IMR-90 (cell line): Measurements from ENCODE around the gene XCR1.

ENCODE experiments used
- BHLHE40 ChIP-seq: fragments of 150-350 bp; IDR thresholded peaks from 2 replicates; pipeline ENCODE4 v1.6.1; 2016; ENCODE audit warnings: mild to moderate bottlenecking, low read depth, low read length
- CEBPB ChIP-seq: IDR thresholded peaks from 2 replicates; pipeline ENCODE4 v1.6.1; 2012; ENCODE audit warnings: low read depth, low read length, improper control_type of control experiment
- CHD1 ChIP-seq: IDR thresholded peaks from 2 replicates; pipeline ENCODE4 v1.6.1; 2012; ENCODE audit warnings: low read depth, low read length, improper control_type of control experiment
- CTCF ChIP-seq: conservative IDR thresholded peaks from 2 replicates; pipeline ENCODE4 v1.5.1; 2012; ENCODE audit warnings: mild to moderate bottlenecking, low read depth, low read length, improper control_type of control experiment
- FOS ChIP-seq: fragments of 150-350 bp; IDR thresholded peaks from 2 replicates; pipeline ENCODE4 v1.6.1; 2016; ENCODE audit warnings: low read depth, low read length
- MAFK ChIP-seq: IDR thresholded peaks from 2 replicates; pipeline ENCODE4 v1.6.1; 2012; ENCODE audit warnings: low read depth, low read length, improper control_type of control experiment
- MAZ ChIP-seq: IDR thresholded peaks from 2 replicates; pipeline ENCODE4 v1.6.1; 2012; ENCODE audit warnings: low read depth, mild to moderate bottlenecking, low read length, improper control_type of control experiment, moderate library complexity, borderline replicate concordance
- MXI1 ChIP-seq: IDR thresholded peaks from 2 replicates; pipeline ENCODE4 v1.6.1; 2012; ENCODE audit warnings: low read depth, mild to moderate bottlenecking, low read length, moderate library complexity, borderline replicate concordance
- NFE2L2 ChIP-seq: fragments of 150-350 bp; IDR thresholded peaks from 2 replicates; pipeline ENCODE4 v1.6.1; 2016; ENCODE audit warnings: low read depth, mild to moderate bottlenecking, low read length
- POLR2A ChIP-seq: IDR thresholded peaks from 2 replicates; pipeline ENCODE4 v1.6.1; 2012; ENCODE audit warnings: mild to moderate bottlenecking, low read depth, low read length
- RAD21 ChIP-seq: IDR thresholded peaks from 2 replicates; pipeline ENCODE4 v1.6.1; 2012; ENCODE audit warnings: low read length, improper control_type of control experiment
- RCOR1 ChIP-seq: IDR thresholded peaks from 2 replicates; pipeline ENCODE4 v1.6.1; 2012; ENCODE audit warnings: mild to moderate bottlenecking, low read length, improper control_type of control experiment; ENCODE audit not compliant: insufficient replicate concordance
- SMC3 ChIP-seq: fragments of 150-350 bp; IDR thresholded peaks from 2 replicates; pipeline ENCODE4 v1.6.1; 2016; ENCODE audit warnings: low read depth, mild to moderate bottlenecking, antibody characterized with exemption, low read length, moderate library complexity
- USF2 ChIP-seq: fragments of 150-350 bp; IDR thresholded peaks from 2 replicates; pipeline ENCODE4 v1.6.1; 2017; ENCODE audit warnings: mild to moderate bottlenecking, antibody characterized with exemption, low read length, low read depth

GRCh38 chr3:46019707-46020106 is 7.6 kb downstream of the XCR1 start:
- TF ChIP-seq SMC3, result no peak
- no peak for TF ChIP-seq USF2
- no peak for TF ChIP-seq CTCF
- TF ChIP-seq FOS, result no peak
- no peak for TF ChIP-seq MAZ
- no peak for TF ChIP-seq POLR2A
- no peak for TF ChIP-seq RCOR1
- TF ChIP-seq CEBPB, result no peak
- no peak for TF ChIP-seq BHLHE40
- TF ChIP-seq RAD21, result no peak
- no peak for TF ChIP-seq NFE2L2
- no peak for TF ChIP-seq MAFK
- no peak for TF ChIP-seq MXI1
- TF ChIP-seq CHD1, result no peak
